NCI-H510A (cell line): ENCODE results near the gene PCDHGC4.

ENCODE experiments used
- DNase-seq: peaks from one replicate; lab custom pipeline; 2025; lab: John Stamatoyannopoulos, UW

The PCDHGC4 gene

DNA sequence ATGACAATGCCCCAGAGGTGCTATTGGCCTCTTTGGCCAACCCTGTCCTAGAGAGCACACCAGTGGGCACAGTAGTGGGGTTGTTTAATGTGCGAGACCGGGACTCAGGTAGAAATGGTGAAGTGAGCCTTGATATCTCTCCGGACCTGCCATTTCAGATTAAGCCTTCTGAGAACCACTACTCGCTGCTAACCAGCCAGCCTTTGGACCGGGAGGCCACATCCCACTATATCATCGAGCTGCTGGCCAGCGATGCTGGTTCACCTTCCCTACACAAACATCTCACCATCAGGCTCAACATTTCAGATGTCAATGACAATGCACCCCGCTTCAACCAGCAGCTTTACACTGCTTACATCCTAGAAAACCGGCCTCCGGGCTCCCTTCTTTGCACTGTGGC, 5.4 kb downstream of the PCDHGC4 start:
- DNase-seq, result no peak

GRCh38 chr5:141490771-141491170, 5.9 kb downstream of the PCDHGC4 start:
- no peak for DNase-seq

DNA sequence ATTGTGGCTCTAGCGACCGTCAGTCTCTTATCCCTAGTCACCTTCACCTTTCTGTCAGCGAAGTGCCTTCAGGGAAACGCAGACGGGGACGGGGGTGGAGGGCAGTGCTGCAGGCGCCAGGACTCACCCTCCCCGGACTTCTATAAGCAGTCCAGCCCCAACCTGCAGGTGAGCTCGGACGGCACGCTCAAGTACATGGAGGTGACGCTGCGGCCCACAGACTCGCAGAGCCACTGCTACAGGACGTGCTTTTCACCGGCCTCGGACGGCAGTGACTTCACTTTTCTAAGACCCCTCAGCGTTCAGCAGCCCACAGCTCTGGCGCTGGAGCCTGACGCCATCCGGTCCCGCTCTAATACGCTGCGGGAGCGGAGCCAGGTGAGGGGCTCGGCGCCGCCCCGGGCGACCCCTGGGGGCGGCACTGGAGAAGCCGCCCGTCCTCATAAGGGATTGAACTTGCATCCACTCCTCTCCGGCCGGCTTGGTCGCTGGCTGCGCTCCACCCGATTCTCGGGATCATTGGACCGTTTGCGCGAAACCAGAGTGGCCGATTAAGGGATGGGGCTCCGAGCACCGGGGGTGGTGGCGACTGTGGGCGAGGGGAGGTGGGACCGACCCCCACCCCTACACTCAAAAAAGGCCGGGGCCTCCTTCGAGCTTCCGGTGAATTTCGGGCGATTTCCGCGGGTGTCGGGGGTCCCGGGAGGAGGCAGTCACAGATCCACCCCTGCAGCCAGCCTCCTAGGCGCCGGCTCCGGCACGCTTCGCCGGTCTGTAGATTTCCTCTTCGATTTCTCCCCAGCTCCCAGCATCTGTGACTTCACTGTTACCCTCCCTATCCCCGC, 6.7 kb downstream of the PCDHGC4 start:
- no peak for DNase-seq

GRCh38 chr5:141492168-141492885, 7.5 kb downstream of the PCDHGC4 start:
- no peak for DNase-seq

- DNase-seq, result no peak
Measured at GRCh38 chr5:141493500-141494422, 8.9 kb downstream of the PCDHGC4 start.

DNA sequence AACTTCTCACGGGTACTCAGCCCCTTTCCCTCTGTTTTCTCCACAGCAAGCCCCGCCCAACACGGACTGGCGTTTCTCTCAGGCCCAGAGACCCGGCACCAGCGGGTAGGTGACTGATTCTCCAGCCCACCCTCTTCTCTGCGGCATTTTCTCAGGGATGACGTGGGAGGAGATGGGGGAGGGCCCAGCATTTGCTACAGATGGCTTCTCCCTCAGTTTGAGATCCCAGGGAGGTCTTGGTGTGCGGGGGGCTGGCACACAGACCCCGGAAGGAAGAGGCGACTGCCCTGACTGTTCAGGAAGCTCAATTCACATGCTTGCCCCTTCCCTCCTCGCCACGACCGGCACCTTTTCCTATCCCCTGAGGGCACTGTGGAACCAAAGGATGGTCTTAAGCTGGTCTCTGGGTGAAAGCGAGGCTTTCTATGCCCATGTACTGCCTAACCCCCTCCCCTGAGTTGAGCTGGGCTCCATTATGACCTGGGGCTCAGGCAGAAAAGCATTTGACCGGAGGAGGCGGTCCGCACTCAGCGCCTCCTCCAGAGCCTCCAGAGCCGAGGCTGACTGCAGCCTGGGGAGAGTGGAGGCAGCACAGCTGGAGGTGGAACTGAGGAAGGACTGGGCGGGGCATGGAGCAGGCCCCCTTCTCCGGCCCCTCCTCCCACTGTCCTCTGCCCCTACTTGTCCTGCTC, 10.1 kb downstream of the PCDHGC4 start:
- no peak for DNase-seq

GRCh38 chr5:141495453-141495811, 10.6 kb downstream of the PCDHGC4 start:
- no peak for DNase-seq

DNA sequence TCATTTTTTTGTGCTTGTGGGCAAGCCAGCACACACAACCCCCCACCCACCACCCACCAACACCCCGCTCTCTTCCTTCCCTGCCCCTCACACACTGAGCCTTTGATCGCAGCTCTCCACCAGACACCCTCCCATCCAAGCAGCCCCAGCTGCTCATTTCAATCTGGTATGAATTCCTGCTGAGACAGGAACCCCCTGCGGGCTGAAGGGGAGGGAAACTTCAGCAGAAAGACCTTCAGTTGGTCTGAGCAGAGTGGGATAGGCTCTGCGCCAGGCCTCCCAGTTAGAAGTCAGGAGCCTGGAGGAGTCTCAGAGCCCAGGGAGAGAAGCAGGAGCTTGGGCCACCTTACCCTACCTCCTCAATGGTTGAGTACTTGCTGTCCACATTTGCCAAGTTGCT, 11.2 kb downstream of the PCDHGC4 start:
- DNase-seq, result no peak

- DNase-seq, result no peak
Measured at GRCh38 chr5:141501761-141502160, 16.9 kb downstream of the PCDHGC4 start.

DNA sequence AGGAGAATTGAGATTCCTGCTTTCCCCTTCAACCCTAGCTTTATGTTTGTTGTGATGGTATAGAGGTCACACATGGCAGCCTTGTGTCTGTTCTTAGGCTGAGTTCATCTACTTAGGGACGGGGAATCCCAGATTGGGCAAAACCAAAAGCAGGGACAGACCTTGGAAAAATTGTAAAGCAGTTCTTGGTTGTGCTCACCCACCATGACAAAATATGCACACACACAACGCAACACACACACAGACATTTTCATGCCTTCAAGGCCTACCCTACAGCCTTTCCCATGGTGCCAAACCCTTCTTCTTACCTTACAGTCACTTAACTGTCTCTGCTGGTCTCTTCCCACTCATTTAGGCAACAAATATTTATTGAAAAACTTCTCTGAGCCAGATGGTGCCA, 18.9 kb downstream of the PCDHGC4 start:
- DNase-seq, result no peak

- DNase-seq, result no peak
Measured at GRCh38 chr5:141504216-141504615, 19.4 kb downstream of the PCDHGC4 start.

DNA sequence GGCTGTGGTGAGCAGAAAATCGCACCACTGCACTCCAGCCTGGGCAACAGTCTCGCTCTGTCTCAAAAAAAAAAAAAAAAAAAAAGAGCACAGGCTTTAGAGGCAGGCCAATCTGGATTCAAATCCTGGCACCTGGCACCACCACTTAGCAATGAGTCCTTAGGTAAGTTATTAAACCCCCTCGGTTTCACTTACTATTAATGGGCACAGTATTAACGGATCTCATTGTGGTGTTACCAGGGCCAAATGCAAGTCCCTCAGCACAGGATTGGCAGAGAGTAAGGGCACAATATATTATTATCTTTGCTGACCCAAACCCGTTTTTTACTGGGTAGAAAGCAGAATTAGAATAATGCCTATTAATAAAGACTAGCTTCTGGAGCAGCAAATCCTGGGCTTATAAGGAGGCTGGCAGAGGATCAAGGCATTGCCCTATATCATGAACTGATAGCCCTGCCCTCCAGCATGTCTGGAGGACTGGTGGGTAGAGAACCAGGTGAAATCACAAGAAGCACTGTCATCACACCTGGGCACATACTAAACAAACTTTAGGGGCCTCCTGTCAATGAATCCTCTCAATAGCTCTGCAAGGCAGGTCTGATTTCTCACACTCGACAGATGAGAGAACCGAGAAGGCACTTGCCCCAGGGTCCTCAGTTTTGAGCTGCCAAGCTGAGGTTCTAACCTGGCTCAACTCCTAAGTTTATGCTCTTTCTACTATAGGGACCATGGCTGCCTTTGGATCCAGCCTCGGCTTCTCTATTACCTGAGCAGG, 21.7 kb downstream of the PCDHGC4 start:
- no peak for DNase-seq

- no peak for DNase-seq
Measured at GRCh38 chr5:141507387-141508091, 22.7 kb downstream of the PCDHGC4 start.

- DNase-seq, result no peak
Measured at GRCh38 chr5:141508440-141508797, 23.6 kb downstream of the PCDHGC4 start.

- DNase-seq, result no peak
Measured at GRCh38 chr5:141508798-141509611, 24.2 kb downstream of the PCDHGC4 start.

DNA sequence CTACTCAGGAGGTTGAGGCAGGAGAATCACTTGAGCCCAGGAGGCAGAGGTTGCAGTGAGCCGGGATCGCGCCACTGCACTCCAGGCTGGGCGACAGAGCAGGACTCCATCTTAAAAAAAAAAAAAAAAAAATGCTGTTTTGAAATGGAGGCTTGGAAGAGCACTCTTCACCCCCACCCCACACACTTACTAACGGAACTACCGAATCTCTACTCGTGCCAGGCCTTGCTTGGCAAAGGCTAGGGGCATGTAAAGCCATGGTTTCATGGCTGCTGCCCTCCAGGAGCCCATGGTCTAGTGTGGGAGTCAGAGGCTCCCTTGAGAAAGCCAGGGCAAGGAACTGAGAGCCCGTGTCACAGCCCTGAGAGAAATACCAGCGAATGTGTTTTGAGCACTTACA, 25.3 kb downstream of the PCDHGC4 start:
- no peak for DNase-seq

DNA sequence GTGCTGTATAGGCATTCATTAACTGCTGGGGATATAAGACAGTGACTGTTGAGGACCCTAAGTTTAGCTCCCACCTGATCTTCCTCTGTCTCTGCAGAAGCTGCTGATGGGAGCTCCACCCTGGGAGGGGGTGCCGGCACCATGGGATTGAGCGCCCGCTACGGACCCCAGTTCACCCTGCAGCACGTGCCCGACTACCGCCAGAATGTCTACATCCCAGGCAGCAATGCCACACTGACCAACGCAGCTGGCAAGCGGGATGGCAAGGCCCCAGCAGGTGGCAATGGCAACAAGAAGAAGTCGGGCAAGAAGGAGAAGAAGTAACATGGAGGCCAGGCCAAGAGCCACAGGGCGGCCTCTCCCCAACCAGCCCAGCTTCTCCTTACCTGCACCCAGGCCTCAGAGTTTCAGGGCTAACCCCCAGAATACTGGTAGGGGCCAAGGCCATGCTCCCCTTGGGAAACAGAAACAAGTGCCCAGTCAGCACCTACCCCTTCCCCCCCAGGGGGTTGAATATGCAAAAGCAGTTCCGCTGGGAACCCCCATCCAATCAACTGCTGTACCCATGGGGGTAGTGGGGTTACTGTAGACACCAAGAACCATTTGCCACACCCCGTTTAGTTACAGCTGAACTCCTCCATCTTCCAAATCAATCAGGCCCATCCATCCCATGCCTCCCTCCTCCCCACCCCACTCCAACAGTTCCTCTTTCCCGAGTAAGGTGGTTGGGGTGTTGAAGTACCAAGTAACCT, 26.2 kb downstream of the PCDHGC4 start:
- DNase-seq, result no peak

DNA sequence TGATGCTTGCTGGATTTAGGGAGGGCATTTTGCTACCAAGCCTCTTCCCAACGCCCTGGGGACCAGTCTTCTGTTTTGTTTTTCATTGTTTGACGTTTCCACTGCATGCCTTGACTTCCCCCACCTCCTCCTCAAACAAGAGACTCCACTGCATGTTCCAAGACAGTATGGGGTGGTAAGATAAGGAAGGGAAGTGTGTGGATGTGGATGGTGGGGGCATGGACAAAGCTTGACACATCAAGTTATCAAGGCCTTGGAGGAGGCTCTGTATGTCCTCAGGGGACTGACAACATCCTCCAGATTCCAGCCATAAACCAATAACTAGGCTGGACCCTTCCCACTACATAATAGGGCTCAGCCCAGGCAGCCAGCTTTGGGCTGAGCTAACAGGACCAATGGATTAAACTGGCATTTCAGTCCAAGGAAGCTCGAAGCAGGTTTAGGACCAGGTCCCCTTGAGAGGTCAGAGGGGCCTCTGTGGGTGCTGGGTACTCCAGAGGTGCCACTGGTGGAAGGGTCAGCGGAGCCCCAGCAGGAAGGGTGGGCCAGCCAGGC, 27.0 kb downstream of the PCDHGC4 start:
- DNase-seq, result no peak
